Dermis microvascular lymphatic vessel endothelial cell (primary cell): ENCODE results near the gene MELK. TPM values are rescaled to one million over a fixed set of nuclear protein-coding genes. Genes with fewer than 3 reads are reported as not detected.

Experiments
- DNase-seq, 2 donors: peaks; one replicate each; pipeline versions ENCODE4 v3.0.0 to v3.0.0-alpha.2; 2010; ENCODE audit warnings: low read depth in 2 of 2
- total RNA-seq: library from RNA; depleted of rRNA; stranded (reverse); fragments of >200 nt; gene quantifications from 2 replicates; pipeline ENCODE4 v1.2.1, GENCODE V29; 2014

Gene MELK
- total RNA-seq, 1 donor from 2014 or later = 19.9 TPM

DNA sequence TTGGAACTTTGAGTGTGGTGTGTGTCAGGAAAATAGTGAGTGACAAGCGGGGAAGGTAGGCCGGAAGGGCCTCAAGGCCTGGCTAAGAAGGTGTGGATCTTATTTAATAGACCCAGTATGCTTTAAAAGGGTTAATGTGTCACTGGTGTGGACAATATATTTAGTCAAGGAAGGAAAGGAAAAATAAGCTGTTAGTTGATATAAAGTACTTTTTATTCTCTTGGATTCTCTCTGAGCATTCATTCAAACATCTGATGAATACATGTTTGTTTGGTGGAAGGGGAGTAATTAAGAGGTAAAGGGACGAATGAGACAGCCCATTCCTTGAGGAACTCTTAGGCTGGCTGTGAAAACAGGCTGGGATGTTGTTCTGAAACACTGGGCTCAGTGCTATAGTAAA lies 98.9 kb downstream of the MELK start:
- DNase-seq = no peak

DNA sequence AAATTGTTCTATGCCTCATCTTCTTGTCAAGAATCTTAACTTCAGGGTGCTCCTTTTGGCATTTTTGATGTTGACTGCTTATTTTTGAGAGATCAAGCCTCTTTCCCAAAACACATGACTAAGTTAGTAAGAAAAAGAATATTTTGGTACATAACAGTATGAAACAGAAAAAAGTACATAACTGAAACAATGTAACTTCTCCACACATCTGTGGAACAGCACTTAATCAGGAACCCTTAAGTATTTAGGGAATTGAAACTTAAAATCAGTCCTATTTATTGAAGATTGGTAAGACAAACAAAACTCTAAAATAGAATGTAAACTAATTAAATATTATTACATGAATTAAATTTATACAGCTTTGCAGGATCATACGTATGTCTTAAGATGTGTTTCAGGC lies 103.4 kb downstream of the MELK start:
- DNase-seq = no peak

DNA sequence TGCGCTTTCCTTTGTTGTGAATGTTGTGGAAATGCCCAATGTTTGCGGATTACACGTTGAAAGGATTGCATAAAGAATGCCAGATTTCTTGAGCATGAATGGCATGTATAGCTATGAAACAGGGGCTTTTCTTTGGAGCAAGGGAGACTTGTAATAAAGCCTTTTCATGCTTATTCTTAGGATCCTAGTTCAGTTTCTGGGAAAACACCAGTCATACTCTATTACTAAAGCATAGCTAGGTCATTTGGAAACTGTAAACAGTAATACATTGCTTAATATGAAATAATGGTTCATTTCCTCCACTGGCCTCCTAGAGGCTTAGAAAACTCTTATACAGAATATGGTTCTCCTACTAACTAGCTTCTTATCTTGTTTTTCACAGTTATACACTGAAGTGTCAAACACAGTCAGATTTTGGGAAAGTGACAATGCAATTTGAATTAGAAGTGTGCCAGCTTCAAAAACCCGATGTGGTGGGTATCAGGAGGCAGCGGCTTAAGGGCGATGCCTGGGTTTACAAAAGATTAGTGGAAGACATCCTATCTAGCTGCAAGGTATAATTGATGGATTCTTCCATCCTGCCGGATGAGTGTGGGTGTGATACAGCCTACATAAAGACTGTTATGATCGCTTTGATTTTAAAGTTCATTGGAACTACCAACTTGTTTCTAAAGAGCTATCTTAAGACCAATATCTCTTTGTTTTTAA lies 104.2 kb downstream of the MELK start:
- no peak for DNase-seq

DNA sequence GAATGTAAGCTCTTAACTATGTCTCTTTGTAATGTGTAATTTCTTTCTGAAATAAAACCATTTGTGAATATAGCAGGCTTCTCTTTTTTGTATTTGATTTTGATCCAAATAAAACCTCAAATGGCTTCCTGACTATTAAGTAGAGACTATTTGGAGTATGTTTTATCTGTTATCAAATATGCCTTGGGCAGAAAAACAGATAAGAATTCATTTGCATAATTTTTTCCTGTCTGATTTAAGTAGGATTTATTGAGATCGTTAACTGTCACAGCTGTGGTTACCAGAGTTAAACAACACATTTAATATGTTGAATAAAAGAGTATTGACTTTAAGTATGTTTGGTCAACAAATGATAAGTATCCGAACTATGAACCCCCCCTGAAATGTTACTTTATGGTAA lies 104.9 kb downstream of the MELK start:
- DNase-seq = no peak

DNA sequence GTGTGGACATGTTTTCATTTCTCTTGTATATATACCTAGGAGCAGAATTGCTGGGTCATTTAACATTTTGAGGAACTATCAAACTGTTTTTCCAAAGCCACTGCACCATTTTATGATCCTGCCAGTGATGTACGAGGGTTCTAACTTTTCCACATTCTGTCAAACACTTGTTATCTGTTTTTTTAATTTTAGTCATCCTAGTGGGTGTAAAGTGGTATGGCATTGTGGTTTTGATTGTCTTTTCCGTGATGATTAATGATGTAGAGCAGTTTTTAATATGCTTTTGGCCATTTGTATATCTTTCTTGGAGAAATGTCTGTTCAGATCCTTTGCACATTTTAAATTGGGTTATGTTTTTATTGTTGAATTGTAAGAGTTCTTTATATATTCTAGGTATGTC lies 107.0 kb downstream of the MELK start:
- no peak for DNase-seq

DNA sequence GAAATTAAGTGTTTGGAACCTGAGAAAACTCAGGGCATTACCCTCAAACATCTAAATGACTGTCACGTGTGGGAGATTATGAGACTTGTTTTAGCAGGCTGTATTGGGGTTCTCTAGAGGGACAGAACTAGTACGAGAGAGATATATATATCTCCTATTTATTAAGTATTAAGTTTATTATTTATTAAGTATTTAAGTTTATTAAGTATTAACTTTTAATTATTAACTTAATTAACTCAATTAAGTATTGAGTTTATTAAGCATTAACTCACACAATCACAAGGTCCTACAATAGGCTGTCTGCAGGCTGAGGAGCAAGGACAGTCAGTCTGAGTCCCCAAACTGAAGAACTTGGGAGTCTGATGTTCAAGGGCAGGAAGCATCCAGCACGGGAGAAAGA lies 113.8 kb downstream of the MELK start:
- DNase-seq = no peak

DNA sequence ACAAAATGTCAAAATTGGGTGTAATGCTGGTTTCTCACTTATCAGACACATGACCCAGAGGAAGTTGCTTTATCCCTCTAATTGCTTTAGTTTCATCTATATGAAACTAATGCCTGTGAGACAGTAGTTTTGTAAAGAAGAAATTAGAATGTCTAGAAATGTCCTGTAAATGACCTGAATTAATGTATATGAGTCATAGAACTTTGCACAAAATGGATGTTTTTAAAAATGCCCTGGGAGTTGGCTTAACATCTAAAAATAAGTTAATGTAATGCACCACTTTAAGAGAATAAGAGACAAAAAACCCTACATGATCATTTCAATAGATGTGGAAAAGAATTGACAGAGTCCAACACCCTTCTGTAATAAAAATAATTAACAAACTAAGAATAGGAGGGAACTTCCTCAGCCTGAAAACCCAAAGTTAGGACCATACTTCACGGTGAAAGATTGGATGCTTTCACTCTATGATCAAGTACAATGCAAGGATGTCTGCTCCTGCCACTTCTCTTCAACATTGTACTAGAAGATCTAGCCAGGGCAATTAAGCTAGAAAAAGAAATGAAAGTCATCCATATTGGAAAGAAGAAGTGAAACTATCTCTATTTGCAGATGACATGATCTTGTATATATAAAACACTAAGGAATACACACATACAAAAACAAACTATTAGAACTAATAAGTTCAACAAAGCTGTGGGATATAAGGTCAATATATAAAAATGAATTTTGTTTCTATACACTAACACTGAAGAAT lies 117.9 kb downstream of the MELK start:
- DNase-seq = no peak

DNA sequence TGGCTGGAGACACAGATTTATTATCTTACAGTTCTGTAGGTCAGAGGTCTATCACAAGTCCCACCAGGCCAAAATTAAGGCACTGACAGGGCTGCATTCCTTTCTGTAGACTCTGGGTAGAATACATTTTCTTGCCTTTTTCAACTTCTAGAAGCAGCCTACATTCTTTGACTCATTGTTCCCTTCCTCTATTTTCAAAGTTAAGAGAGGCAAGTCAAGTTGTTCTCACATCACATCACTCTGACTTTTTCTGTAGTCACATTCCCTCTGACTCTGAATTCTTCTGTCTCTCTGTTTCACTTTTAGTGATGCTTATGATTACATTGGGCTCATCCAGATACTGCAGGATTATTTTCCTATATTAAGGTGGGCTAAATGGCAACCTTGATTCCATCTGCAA lies 119.0 kb downstream of the MELK start:
- no peak for DNase-seq

DNA sequence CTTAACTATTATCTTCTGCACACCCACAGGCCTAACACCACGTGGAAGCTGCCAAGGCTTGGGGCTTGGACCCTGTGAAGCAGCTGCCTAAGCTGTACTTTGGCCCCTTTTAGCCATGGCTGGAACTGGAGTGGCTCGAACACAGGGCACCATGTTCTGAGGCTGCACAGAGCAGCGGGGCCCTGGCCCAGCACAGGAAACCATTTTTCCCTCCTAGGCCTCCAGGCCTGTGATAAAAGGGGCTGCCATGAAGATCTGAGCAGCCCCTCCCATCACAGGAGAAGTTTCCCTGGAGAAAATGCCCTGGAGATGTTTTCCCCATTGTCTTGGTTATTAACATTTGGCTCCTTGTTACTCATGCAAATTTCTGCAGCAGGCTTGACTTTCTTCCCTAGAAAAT lies 126.3 kb downstream of the MELK start:
- DNase-seq = no peak

DNA sequence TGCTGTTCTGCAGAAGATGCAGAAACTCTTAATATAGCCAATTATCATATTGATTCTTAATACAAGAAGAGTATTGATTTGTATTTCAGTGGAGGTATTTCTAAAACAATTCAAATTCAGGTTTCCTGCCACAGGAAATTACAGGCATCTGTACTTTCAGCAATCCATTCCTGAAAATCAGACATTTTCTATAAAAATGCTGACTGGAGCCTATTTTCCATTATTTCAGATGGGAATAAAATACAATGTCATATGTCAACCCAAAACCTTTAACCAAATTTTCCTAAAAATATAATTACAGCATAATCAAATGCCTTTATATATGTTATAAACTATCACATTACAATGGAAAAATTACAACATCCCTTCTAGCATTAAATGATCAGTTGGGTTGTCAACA lies 131.5 kb downstream of the MELK start:
- no peak for DNase-seq

DNA sequence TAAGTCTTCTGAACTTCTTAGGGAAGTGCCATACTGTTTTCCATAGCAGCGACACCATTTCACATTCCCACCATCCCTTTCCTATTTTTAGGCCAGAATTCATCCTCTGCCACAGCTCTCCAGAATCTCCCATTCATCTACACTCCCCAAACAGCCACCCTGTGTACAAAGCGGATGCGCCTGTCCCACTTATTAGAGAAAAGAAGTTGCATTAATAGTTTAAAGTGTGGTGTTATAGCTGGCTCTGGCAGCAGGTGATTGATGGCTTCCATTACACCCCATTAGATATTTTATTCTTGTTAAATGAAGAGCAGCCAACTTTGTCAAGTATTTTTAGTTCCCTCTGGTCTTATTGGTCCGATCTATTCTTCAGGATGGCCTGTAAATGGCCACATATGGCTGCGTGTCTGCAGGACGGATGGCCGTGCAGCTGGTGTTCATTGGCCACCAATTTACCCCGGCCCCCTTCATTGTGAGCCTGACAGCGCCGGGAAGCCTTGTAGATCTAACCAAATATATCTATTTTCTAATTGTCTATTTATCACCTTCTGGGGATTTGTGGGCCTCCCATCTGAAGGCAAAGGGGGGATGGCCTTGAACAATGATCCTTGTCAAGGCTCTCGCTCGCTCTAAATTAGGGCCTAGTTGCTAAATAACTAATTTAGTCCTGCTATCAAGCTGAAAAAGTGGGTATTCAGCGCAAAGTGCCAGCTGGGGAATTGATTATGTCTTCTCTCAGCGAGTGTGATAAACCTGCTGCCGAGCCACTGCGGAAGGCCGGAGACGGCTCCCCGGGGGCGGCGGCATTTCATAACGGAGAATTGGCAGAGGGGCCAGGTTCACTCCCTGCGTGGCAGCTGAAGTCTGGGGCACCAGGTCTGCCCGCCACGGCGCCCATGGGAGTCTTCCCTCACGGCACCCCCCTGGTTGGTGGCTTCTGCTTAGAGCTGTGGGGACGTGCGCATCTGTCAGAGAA lies 141.1 kb downstream of the MELK start:
- DNase-seq = no peak

DNA sequence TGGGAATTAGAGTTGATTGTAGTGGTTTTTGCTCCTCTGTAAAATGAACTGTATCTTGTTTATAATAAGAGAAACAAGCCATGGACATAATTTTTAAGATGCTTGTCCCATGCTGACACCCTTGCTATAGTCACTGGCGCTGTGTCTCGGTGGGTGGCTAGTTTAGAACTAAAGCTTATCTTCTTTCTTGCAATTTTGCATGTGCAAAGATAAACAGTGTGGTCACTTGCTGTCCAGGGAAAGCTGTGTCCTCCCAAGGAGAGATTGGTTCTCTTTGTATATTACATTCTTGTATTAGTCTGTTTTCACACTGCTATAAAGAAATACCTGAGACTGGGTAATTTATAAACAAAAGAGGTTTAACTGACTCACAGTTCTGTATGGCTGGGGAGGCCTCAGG lies 143.8 kb downstream of the MELK start:
- DNase-seq = no peak

DNA sequence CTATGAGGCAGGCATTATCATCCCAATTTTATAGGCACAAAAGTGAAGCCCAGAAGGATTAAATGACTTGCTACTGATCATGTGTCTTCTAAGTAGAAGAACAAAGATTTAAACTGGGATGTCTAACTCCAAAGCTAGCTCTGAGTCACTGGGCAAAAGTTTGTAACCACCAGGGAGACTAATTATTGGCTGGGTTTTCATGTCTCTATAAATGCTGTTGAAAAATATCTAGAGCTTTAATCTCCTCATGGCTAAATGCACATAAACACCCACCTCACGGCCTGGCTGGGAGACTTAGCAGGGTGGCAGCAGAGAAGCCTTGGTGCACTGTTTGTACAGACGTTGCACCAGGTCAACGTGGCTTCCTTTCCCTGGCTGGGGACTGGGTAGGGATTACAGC lies 144.6 kb downstream of the MELK start:
- DNase-seq = no peak

DNA sequence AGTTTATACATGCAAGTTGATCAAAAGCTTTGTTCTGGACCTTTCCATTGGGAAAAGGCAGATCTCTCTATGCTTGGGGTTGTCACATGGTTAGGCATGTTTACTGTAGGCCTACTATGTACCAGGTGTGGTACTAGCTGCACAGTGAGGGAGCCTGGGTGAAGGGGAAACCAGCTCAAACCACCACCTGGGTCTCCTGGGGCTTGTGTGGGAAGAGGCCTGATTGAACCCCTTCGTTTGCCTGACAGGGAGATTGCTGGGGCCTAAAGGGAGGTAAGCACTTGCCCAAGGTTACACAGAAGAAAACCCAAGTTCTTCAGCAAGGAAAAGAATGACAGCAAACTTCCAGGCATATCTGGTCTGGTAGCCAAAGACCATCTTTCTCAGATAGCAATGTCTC lies 145.9 kb downstream of the MELK start:
- no peak for DNase-seq

DNA sequence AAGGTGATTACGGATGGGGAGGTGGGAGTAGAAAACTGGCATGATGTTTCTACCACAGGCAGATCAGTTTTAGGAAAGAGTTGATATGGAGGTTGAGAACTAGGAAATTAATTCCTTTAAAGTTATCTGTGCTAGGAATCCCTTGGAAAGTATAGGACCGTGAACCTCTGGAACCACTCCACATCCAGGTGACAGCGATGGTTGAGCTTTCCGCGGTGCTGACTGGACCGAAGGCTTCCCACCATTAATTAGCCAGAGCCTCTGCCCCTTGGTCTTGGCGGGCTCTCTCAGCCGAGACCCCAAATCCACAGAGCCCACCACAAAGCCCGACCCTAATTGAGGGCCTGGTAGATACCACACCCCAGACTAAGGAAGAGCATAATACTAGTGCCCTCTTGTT lies 147.3 kb downstream of the MELK start:
- no peak for DNase-seq

DNA sequence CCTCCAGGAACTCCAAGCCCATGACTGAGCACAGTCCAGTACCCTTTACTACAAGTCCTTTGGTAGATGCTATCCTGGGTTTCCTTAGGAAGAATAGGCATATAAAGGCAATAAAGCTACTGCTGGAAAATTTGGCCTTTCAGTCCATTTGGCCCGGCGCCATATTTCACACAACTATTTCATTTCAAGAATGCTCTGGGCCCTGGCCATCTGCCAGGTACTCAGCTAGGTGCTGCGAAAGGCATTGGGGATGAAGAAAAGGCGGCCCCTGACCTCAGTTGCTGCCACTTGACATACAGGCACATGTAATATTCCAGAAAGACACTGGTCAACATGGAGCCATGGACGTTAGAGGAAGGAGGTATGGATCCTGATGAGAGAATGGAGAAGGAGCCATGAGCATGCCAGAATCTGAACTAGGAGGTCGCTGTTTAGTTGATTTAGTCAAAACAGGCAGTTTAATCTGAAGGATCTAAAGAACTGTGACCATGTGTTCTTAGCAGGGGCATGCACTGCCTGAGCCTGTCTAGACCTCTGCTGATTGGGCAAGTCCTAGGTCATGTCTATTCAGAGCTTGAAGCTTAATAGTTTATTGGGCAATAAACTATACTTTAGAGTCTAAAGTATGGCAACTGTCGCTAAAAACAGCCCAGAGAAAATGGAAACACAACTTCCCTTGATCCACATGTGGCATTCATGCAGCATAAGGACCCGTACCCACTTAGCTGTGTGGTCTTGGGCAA lies 149.3 kb downstream of the MELK start:
- peak; percentile 14 to 54 for DNase-seq

DNA sequence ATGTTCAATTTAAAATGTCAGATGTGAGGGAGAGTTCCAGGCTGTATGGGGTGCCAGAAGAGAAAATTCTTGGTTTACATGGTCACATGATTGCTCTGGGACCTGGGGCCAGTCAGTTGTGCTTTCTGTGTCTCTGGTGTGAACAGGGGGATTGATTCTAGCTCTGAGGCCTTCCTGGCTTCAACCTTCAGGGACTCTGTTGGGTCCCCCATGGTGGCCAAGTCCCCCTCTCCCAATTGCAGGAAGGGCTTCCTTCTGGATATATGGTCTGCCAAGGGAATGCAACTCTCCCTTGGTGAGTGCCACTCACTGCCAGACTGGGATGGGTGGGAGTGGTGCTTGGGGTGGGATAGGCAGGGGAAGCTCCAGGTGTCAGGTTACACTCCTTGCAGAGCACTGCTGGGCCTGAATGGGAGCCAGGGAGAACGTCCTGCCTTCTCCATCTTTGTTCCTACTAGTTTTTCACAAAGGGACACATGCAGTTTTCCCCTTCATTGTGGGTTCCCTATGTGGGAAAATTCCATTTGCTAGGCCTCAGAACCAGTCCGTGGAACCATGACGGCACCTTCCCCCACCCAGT lies 153.2 kb downstream of the MELK start:
- no peak for DNase-seq
